GM21825 (cell line): ENCODE measurements around the gene SFT2D1.
"Not testable (repeated sequence)": the region's sequence is repeated elsewhere in the genome, so short reads cannot be mapped to it uniquely, and the experiment has no call there.

ENCODE experiments used
- ATAC-seq: cut with Tn5 transposase; IDR thresholded peaks from one replicate; pipeline ENCODE4 v1.9.1; 2021; ENCODE audit warnings: mild to moderate bottlenecking, moderate library complexity; ENCODE audit not compliant: unreplicated experiment

Gene SFT2D1

GRCh38 chr6:166364456-166364855 is 22.1 kb upstream of the SFT2D1 start:
- no peak for ATAC-seq

- ATAC-seq: not testable (repeated sequence)
Observed at GRCh38 chr6:166362427-166362826, 20.1 kb upstream of the SFT2D1 start.

GRCh38 chr6:166361077-166361429 is 18.7 kb upstream of the SFT2D1 start:
- ATAC-seq: no peak

- ATAC-seq: no peak
Observed at GRCh38 chr6:166360243-166361076, 18.1 kb upstream of the SFT2D1 start.

GRCh38 chr6:166355552-166355951 is 13.2 kb upstream of the SFT2D1 start:
- ATAC-seq: no peak

- ATAC-seq: no peak
Observed at GRCh38 chr6:166354965-166355364, 12.6 kb upstream of the SFT2D1 start.

GRCh38 chr6:166354143-166354542 is 11.8 kb upstream of the SFT2D1 start:
- no peak for ATAC-seq

- ATAC-seq: no peak
Observed at GRCh38 chr6:166353507-166353906, 11.2 kb upstream of the SFT2D1 start.

GRCh38 chr6:166352923-166353322 is 10.6 kb upstream of the SFT2D1 start:
- ATAC-seq: no peak

- ATAC-seq: peak; percentile 89
Observed at GRCh38 chr6:166351715-166352285, 9.5 kb upstream of the SFT2D1 start.

- no peak for ATAC-seq
Observed at GRCh38 chr6:166348305-166348949, 6.1 kb upstream of the SFT2D1 start.

- no peak for ATAC-seq
Observed at GRCh38 chr6:166346965-166347364, 4.6 kb upstream of the SFT2D1 start.

GRCh38 chr6:166346449-166346848 is 4.1 kb upstream of the SFT2D1 start:
- ATAC-seq: no peak

- not testable (repeated sequence) for ATAC-seq
Observed at GRCh38 chr6:166345672-166346071, 3.3 kb upstream of the SFT2D1 start.

- not testable (repeated sequence) for ATAC-seq
Observed at GRCh38 chr6:166344921-166345320, 2.6 kb upstream of the SFT2D1 start.

- ATAC-seq: no peak
Observed at GRCh38 chr6:166344240-166344639, 1.9 kb upstream of the SFT2D1 start.

GRCh38 chr6:166343150-166343487 is 774 bp upstream of the SFT2D1 start:
- peak; percentile 21 for ATAC-seq

GRCh38 chr6:166341977-166342348 is 382 bp downstream of the SFT2D1 start:
- no peak for ATAC-seq

- no peak for ATAC-seq
Observed at GRCh38 chr6:166341464-166341863, 881 bp downstream of the SFT2D1 start.

GRCh38 chr6:166338854-166339253 is 3.5 kb downstream of the SFT2D1 start:
- ATAC-seq: no peak

GRCh38 chr6:166336847-166337246 is 5.5 kb downstream of the SFT2D1 start:
- no peak for ATAC-seq
